ENCODE results near the gene HDAC4. TPM values are rescaled to one million over a fixed set of nuclear protein-coding genes. Genes with fewer than 3 reads are reported as not detected.

HDAC4 gene
- total and polyA plus RNA-seq, 9 of the 15 experiments (the other 6 are each of a cell fraction or from before 2014, with no cell fraction given), result 0.11 to 20.2 (median 4.0) TPM

GRCh38 chr2:239262484-239263230 is 138.2 kb downstream of the HDAC4 start (continued):
- TF ChIP-seq TRIM25 (IDR thresholded peaks at IDR 0.05; ENCODE audit: borderline replicate concordance) (no peak), RNF2 (IDR thresholded peaks at IDR 0.05) (no peak), YBX1 (IDR thresholded peaks at IDR 0.05) (no peak)

DNA sequence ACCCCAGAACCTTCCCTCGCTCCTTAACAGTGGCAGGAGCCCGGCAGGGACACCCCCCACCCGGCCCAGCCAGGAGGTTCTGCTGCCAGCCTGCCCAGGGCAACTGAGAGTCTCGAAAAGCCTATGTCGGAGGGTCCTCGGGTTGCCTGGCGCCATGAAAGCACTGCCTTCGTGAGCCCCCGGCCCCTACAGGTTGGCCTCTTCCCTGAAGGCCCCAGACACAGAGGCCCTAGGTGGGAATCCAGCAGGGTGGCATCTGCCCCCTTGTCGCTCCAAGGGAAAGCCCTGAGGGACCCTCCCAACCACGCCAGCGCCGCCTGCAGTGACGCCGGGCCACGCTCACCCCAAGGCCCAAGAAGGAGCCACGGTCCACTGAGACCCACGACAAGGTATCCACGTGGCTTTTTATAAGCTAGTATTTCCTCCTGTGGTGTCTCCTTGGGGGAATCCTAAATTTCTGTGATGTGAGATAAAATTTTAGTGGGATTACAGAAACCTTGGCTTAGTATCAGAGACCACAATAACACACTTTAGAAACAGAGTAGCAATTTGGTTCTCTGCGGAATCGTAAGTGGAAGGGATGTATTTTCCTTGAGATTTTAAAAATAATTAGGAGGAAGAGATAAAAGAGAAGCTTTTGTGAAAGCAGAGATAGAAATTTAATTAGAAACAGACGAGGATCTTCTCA is 138.9 kb downstream of the HDAC4 start:
- H3K9me3 ChIP-seq (replicated peaks; ENCODE audit: control insufficient read depth, insufficient read depth, low read depth, low read length), result no peaks in the 10 kb centered on the region
- POLR2A ChIA-PET, result no interaction called here
- no peak for ATAC-seq
- peaks cover 19% of the 10 kb centered on the region; the same call in 1 of the 2 replicates for H4K20me1 ChIP-seq (replicated peaks; ENCODE audit: control insufficient read depth, insufficient read depth, low read length)
- no peak overlapping the region for H2AFZ ChIP-seq (ENCODE audit: low read depth, low read length)
- no peak for FAIRE-seq
- H3K27ac ChIP-seq (ENCODE audit: extremely low read depth, low read depth, low read length), result no peak overlapping the region
- 83% methylated on average over 20 of the region's 22 CpGs for WGBS (ENCODE audit: insufficient coverage, low coverage, missing lambda C conversion rate)
- H3K79me2 ChIP-seq (ENCODE audit: control insufficient read depth, insufficient read depth, low read length), result peaks cover 57% of the 10 kb centered on the region
- H3K36me3 ChIP-seq (ENCODE audit: control insufficient read depth, insufficient read depth, low read length), result no peaks in the 10 kb centered on the region; the same call in 2 of the 3 replicates
- H3K9ac ChIP-seq (ENCODE audit: insufficient read depth in 1 of 2, low read depth in 2 of 2, low read length in 2 of 2), result no peak overlapping the region
- no peak overlapping the region for H3K4me2 ChIP-seq (ENCODE audit: insufficient read depth, low read length)
- no peak for TF ChIP-seq MCM7 (IDR thresholded peaks at IDR 0.05)
- TF ChIP-seq BRD9 (IDR thresholded peaks at IDR 0.05; ENCODE audit: low read depth, partially characterized antibody), result no peak
- TF ChIP-seq SMAD1 (IDR thresholded peaks at IDR 0.05; ENCODE audit: low read depth, low read length, partially characterized antibody), result no peak
- TF ChIP-seq PCBP1 (IDR thresholded peaks at IDR 0.05; ENCODE audit: low read depth, low read length, poor library complexity, severe bottlenecking), result no peak
- TF ChIP-seq MECOM (CRISPR knock-in tag; IDR thresholded peaks at IDR 0.05), result no peak
- no peak for TF ChIP-seq ARID2 (IDR thresholded peaks at IDR 0.05)
- no peak overlapping the region for H3K4me3 ChIP-seq
- no peak for DNase-seq (ENCODE audit: extremely low read depth in 1 of 4, low spot score in 3 of 4)
- no peaks in the 10 kb centered on the region for H3K9me1 ChIP-seq (ENCODE audit: control insufficient read depth, insufficient read depth, low read length)
- BruUV-seq (replicated peaks), result no TSS peak
- intact Hi-C loops (cut with micrococcal nuclease) (loop anchor here (10.0 kb wide), 1 partner anchor 227 kb away; no protein-coding TSS in a partner anchor), in situ Hi-C loops (cut with MboI) (no loop called here)
- CTCF ChIA-PET (ENCODE audit: low intra/inter-chr PET ratio), result no interaction called here
- no peaks in the 10 kb centered on the region for H3K27me3 ChIP-seq (ENCODE audit: control insufficient read depth in 2 of 2, insufficient read depth in 2 of 2, low read length in 2 of 2)
- peaks cover 37 to 45% of the 10 kb centered on the region in 2 experiments for H3K4me1 ChIP-seq (replicated peaks in 1 of 2; ENCODE audit: control insufficient read depth in 2 of 2, insufficient read depth in 2 of 2, low read length in 2 of 2)
